T-helper 2 cell (primary cell): ENCODE data around the gene HMGB4.

ENCODE experiments used
- DNase-seq, 5 experiments: peaks; one replicate each; pipeline versions ENCODE4 v3.0.0 to v3.0.0-alpha.2; 2012 to 2022

HMGB4 gene

GRCh38 chr1:33849211-33849610 lies 14.7 kb upstream of the HMGB4 start:
- no peak for DNase-seq

- DNase-seq: no peak
Observed at GRCh38 chr1:33850481-33850880, 13.4 kb upstream of the HMGB4 start.

- DNase-seq: no peak
Observed at GRCh38 chr1:33852711-33853110, 11.2 kb upstream of the HMGB4 start.

- DNase-seq: no peak
Observed at GRCh38 chr1:33853431-33853830, 10.4 kb upstream of the HMGB4 start.

GRCh38 chr1:33854091-33854490 lies 9.8 kb upstream of the HMGB4 start:
- no peak for DNase-seq

GRCh38 chr1:33860671-33861070 lies 3.2 kb upstream of the HMGB4 start:
- DNase-seq: no peak

- no peak for DNase-seq
Observed at GRCh38 chr1:33864460-33865389, 846 bp downstream of the HMGB4 start.

GRCh38 chr1:33866281-33866680 lies 2.4 kb downstream of the HMGB4 start:
- DNase-seq: no peak

GRCh38 chr1:33867684-33868083 lies 3.8 kb downstream of the HMGB4 start:
- peak in 1 of 5 experiments; percentile 20 for DNase-seq

- no peak for DNase-seq
Observed at GRCh38 chr1:33872275-33872674, 8.4 kb downstream of the HMGB4 start.

- no peak for DNase-seq
Observed at GRCh38 chr1:33872683-33873082, 8.8 kb downstream of the HMGB4 start.

- no peak for DNase-seq
Observed at GRCh38 chr1:33874636-33875035, 10.8 kb downstream of the HMGB4 start.

- DNase-seq: no peak
Observed at GRCh38 chr1:33875862-33876261, 12.0 kb downstream of the HMGB4 start.

- DNase-seq: no peak
Observed at GRCh38 chr1:33876970-33877650, 13.2 kb downstream of the HMGB4 start.

GRCh38 chr1:33878392-33878791 lies 14.5 kb downstream of the HMGB4 start:
- DNase-seq: no peak

GRCh38 chr1:33880305-33880704 lies 16.4 kb downstream of the HMGB4 start:
- DNase-seq: no peak

GRCh38 chr1:33886496-33886895 lies 22.6 kb downstream of the HMGB4 start:
- DNase-seq: no peak

- no peak for DNase-seq
Observed at GRCh38 chr1:33893147-33893830, 29.4 kb downstream of the HMGB4 start.

- no peak for DNase-seq
Observed at GRCh38 chr1:33895396-33895795, 31.5 kb downstream of the HMGB4 start.

GRCh38 chr1:33895976-33896375 lies 32.1 kb downstream of the HMGB4 start:
- no peak for DNase-seq

GRCh38 chr1:33897092-33897725 lies 33.3 kb downstream of the HMGB4 start:
- no peak for DNase-seq

GRCh38 chr1:33898406-33898805 lies 34.5 kb downstream of the HMGB4 start:
- DNase-seq: no peak

GRCh38 chr1:33898881-33899280 lies 35.0 kb downstream of the HMGB4 start:
- DNase-seq: no peak
